AG09309 (cell line): ENCODE measurements around the gene RAI14.
"Not testable (repeated sequence)": the region's sequence is repeated elsewhere in the genome, so short reads cannot be mapped to it uniquely, and the experiment has no call there.

Experiments
- DNase-seq: peaks from one replicate; pipeline ENCODE4 v3.0.0-alpha.2; 2010; ENCODE audit warnings: low read depth
- H3K4me3 ChIP-seq: 2 replicates; pipeline ENCODE4 v1.5.1; 2011; ENCODE audit warnings: mild to moderate bottlenecking, low read depth, low read length, moderate library complexity; ENCODE audit not compliant: control insufficient read depth
- TF ChIP-seq, protein P1 (sequence below): IDR thresholded peaks from 2 replicates; pipeline ENCODE4 v1.5.1; 2011; ENCODE audit warnings: mild to moderate bottlenecking, low read depth, low read length, inconsistent platforms; ENCODE audit not compliant: insufficient read depth, control insufficient read depth; ENCODE audit errors: missing control alignments

The RAI14 gene

GRCh38 chr5:34771076-34771475, 114.9 kb downstream of the RAI14 start:
- TF ChIP-seq, protein P1, sequence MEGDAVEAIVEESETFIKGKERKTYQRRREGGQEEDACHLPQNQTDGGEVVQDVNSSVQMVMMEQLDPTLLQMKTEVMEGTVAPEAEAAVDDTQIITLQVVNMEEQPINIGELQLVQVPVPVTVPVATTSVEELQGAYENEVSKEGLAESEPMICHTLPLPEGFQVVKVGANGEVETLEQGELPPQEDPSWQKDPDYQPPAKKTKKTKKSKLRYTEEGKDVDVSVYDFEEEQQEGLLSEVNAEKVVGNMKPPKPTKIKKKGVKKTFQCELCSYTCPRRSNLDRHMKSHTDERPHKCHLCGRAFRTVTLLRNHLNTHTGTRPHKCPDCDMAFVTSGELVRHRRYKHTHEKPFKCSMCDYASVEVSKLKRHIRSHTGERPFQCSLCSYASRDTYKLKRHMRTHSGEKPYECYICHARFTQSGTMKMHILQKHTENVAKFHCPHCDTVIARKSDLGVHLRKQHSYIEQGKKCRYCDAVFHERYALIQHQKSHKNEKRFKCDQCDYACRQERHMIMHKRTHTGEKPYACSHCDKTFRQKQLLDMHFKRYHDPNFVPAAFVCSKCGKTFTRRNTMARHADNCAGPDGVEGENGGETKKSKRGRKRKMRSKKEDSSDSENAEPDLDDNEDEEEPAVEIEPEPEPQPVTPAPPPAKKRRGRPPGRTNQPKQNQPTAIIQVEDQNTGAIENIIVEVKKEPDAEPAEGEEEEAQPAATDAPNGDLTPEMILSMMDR = no peak
- no peak overlapping the region for H3K4me3 ChIP-seq
- DNase-seq = no peak

GRCh38 chr5:34772267-34773098, 116.4 kb downstream of the RAI14 start:
- DNase-seq = no peak
- TF ChIP-seq, protein P1 = no peak
- H3K4me3 ChIP-seq = no peak overlapping the region

GRCh38 chr5:34774139-34774538, 118.0 kb downstream of the RAI14 start:
- TF ChIP-seq, protein P1 = no peak
- H3K4me3 ChIP-seq = no peak overlapping the region
- DNase-seq = no peak

- not testable (repeated sequence) for DNase-seq, H3K4me3 ChIP-seq
Observed at GRCh38 chr5:34774678-34775077, 118.5 kb downstream of the RAI14 start.

DNA sequence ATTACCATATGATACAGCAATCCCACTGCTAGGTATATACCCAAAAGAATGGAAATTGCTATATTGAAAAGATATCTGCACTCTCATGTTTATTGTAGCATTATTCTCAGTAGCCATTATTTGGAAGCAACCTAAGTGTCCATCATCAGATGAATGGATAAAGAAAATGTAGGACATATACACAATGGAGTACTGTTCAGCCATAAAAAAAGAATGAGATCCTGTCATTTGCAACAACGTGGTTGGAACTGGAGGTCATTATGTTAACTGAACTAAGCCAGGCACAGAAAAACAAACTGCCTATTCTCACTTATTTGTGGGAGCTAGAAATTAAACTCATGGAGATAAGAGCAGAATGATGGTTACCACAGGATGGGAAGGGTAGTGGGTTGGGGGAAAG, 119.8 kb downstream of the RAI14 start:
- TF ChIP-seq, protein P1 = no peak
- H3K4me3 ChIP-seq = no peak overlapping the region
- no peak for DNase-seq

DNA sequence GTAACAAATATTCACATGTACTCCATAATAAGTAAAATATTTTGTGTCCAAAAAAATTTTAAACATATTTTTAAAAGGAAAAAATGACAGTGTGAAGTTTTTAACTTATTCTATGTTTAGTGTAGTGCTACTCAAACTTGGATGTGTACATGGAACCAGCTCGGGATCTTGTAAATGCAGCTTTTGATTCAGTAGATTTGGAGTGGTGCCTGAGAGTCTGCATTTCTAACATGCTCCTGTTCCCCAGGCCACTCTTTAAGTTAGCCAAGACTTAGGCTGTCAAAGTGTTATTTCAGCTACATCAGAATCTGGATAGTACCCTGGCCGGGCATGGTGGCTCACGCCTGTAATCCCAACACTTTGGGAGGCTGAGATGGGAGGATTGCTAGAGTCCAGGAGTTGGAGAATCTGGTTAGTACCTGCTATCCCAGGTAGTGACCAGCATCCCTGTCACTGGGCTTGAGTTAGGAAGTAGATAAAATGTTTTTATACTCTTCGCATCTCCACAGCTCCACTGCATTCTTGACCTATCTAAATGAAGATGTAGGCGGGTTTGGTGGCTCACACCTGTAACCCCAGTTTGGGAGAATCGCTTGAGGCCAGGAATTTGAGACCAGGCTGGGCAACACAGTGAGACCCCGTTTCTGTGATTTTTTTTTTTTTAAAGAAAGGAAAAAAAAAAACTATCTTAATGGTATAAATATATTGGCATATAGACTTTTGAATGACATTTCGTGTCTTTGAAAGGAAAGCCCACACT, 122.1 kb downstream of the RAI14 start:
- TF ChIP-seq, protein P1 = no peak
- no peak for DNase-seq
- H3K4me3 ChIP-seq = no peak overlapping the region

- H3K4me3 ChIP-seq, DNase-seq: not testable (repeated sequence)
Observed at GRCh38 chr5:34783892-34784291, 127.8 kb downstream of the RAI14 start.

DNA sequence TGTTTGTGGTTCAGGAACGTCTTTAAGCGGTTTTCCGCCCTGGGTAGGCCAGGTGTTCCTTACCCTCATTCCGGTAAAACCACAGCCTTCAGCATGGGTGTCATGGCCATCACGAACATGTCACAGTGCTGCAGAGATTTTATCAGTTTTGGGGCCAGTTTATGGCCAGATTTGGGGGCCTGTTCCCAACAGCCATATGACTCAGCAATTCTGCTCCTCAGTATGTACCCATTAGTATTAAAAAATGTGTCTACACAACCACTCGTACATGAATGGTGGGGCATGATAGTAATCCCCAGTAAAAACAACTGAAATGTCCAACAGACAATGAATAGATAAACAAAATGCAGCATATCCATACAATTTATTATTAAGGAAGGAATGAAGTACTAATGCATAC, 130.9 kb downstream of the RAI14 start:
- TF ChIP-seq, protein P1 = no peak
- DNase-seq = no peak
- no peak overlapping the region for H3K4me3 ChIP-seq
